ENCODE data around the gene STXBP6.

STXBP6 gene

GRCh38 chr14:25052385-25052784, 2.4 kb upstream of the STXBP6 start:
- no peak for DNase-seq (ENCODE audit: low read depth)

GRCh38 chr14:25050269-25051150, 563 bp upstream of the STXBP6 start:
- no peak for DNase-seq (ENCODE audit: low read depth)

GRCh38 chr14:25049093-25049567, 817 bp downstream of the STXBP6 start:
- DNase-seq (ENCODE audit: low read depth): no peak

GRCh38 chr14:25048170-25049016, 1.6 kb downstream of the STXBP6 start:
- DNase-seq (ENCODE audit: low read depth): peak; percentile 0

GRCh38 chr14:25046301-25046943, 3.5 kb downstream of the STXBP6 start:
- DNase-seq (ENCODE audit: low read depth): no peak

GRCh38 chr14:25044106-25044698, 5.7 kb downstream of the STXBP6 start:
- no peak for DNase-seq (ENCODE audit: low read depth)

GRCh38 chr14:25042362-25043299, 7.3 kb downstream of the STXBP6 start:
- DNase-seq (ENCODE audit: low read depth): no peak

- DNase-seq (ENCODE audit: low read depth): no peak
Measured at GRCh38 chr14:25041898-25042297, 8.0 kb downstream of the STXBP6 start.

GRCh38 chr14:25041484-25041883, 8.5 kb downstream of the STXBP6 start:
- no peak for DNase-seq (ENCODE audit: low read depth)

GRCh38 chr14:25039933-25040332, 10.0 kb downstream of the STXBP6 start:
- no peak for DNase-seq (ENCODE audit: low read depth)

GRCh38 chr14:25038044-25038668, 11.8 kb downstream of the STXBP6 start:
- no peak for DNase-seq (ENCODE audit: low read depth)

GRCh38 chr14:25037032-25037431, 12.9 kb downstream of the STXBP6 start:
- DNase-seq (ENCODE audit: low read depth): no peak

- no peak for DNase-seq (ENCODE audit: low read depth)
Measured at GRCh38 chr14:25034803-25035681, 14.9 kb downstream of the STXBP6 start.

GRCh38 chr14:25033358-25033757, 16.6 kb downstream of the STXBP6 start:
- no peak for DNase-seq (ENCODE audit: low read depth)

GRCh38 chr14:25032092-25032784, 17.7 kb downstream of the STXBP6 start:
- DNase-seq (ENCODE audit: low read depth): no peak

GRCh38 chr14:25026476-25027137, 23.3 kb downstream of the STXBP6 start:
- no peak for DNase-seq (ENCODE audit: low read depth)

GRCh38 chr14:25019892-25020291, 30.1 kb downstream of the STXBP6 start:
- DNase-seq (ENCODE audit: low read depth): no peak

GRCh38 chr14:25017562-25017961, 32.4 kb downstream of the STXBP6 start:
- DNase-seq (ENCODE audit: low read depth): no peak

All from GM04503 (cell line).